A549 (cell line): ENCODE results near the gene CACNA1H. TPM values are rescaled to one million over a fixed set of nuclear protein-coding genes. Genes with fewer than 3 reads are reported as not detected.

ENCODE experiments used
- ATAC-seq, 2 experiments: fragments of 200-7000 bp in 1 of 2; fragments of >200 bp in 1 of 2; cut with Nextera tagmentation in 1 of 2; cut with Tn5 transposase in 1 of 2; 3 replicates each; pipeline versions ENCODE4 v1.8.0 to v1.9.1; 2018 to 2020; ENCODE audit warnings: mild to moderate bottlenecking in 1 of 2, moderate library complexity in 1 of 2
- CTCF ChIA-PET: fragments of 300-600 bp; sonication (Branson Sonifier 250); formaldehyde crosslinking; extraction: SDS; loops from one replicate; lab custom pipeline; 2021; ENCODE audit warnings: antibody characterized with exemption, inconsistent platforms; lab: Yijun Ruan, JAX
- POLR2A ChIA-PET: fragments of 350-600 bp; formaldehyde crosslinking; extraction: SDS; loops from one replicate; lab custom pipeline; 2021; ENCODE audit warnings: antibody characterized with exemption, inconsistent platforms; lab: Yijun Ruan, JAX
- DNase-seq, 2 experiments: peaks; one replicate each; pipeline versions ENCODE4 v3.0.0 to v3.0.0-alpha.2; 2011 to 2016; ENCODE audit warnings: low read depth in 1 of 2, low spot score in 1 of 2
- FAIRE-seq: peaks from 2 replicates; lab custom pipeline; 2011; peaks lifted over from hg19 to GRCh38; lab: Jason Lieb, UNC
- H3K27ac ChIP-seq, 2 experiments: fragments of >200 bp; sonication (Bioruptor Twin); formaldehyde crosslinking; 3 replicates each; pipeline ENCODE4 v1.5.1; 2016 to 2017
- H3K4me1 ChIP-seq: fragments of >200 bp; sonication (Bioruptor Twin); formaldehyde crosslinking; 3 replicates; pipeline ENCODE4 v1.6.1; 2016
- H3K4me2 ChIP-seq: fragments of >200 bp; sonication (Bioruptor Twin); formaldehyde crosslinking; 3 replicates; pipeline ENCODE4 v1.6.1; 2016
- H3K4me3 ChIP-seq: fragments of >200 bp; sonication (Bioruptor Twin); formaldehyde crosslinking; 3 replicates; pipeline ENCODE4 v1.5.1; 2016
- H3K9me3 ChIP-seq: fragments of >200 bp; sonication (Bioruptor Twin); formaldehyde crosslinking; 3 replicates; pipeline ENCODE4 v1.6.1; 2016
- CHD2 ChIP-seq: fragments of 150-350 bp; IDR thresholded peaks from 2 replicates; pipeline ENCODE4 v1.6.1; 2014; ENCODE audit warnings: low read length; ENCODE audit not compliant: partially characterized antibody
- CTCF ChIP-seq: fragments of >200 bp; sonication (Bioruptor Twin); formaldehyde crosslinking; IDR thresholded peaks from 3 replicates; pipeline ENCODE4 v1.5.1; 2016
- E2F6 ChIP-seq: IDR thresholded peaks from 2 replicates; pipeline ENCODE4 v1.6.1; 2012; ENCODE audit warnings: low read depth, borderline replicate concordance
- ELK1 ChIP-seq: fragments of 150-350 bp; IDR thresholded peaks from 2 replicates; pipeline ENCODE4 v1.6.1; 2014; ENCODE audit warnings: low read depth, mild to moderate bottlenecking, low read length
- EP300 ChIP-seq, 2 experiments: fragments of >200 bp; sonication (Bioruptor Twin); formaldehyde crosslinking; IDR thresholded peaks; 2 replicates in 1 of 2; 3 replicates in 1 of 2; pipeline ENCODE4 v1.6.1; 2016 to 2017
- FOXS1 ChIP-seq: fragments of 250-450 bp; sonication (Bioruptor Pico); IDR thresholded peaks from 2 replicates; pipeline ENCODE4 v1.5.0; 2020; ENCODE audit warnings: mild to moderate bottlenecking, moderate library complexity
- GATA3 ChIP-seq: IDR thresholded peaks from 2 replicates; pipeline ENCODE4 v1.6.1; 2012; ENCODE audit warnings: borderline replicate concordance
- HDAC2 ChIP-seq: fragments of 200-600 bp; sonication (generic); IDR thresholded peaks from 2 replicates; pipeline ENCODE4 v1.6.1; 2016
- HES2 ChIP-seq: fragments of >200 bp; sonication (Bioruptor Twin); formaldehyde crosslinking; IDR thresholded peaks from 2 replicates; pipeline ENCODE4 v1.6.1; 2016
- JUN ChIP-seq, 2 experiments: fragments of >200 bp; sonication (Bioruptor Twin); formaldehyde crosslinking; IDR thresholded peaks; 2 replicates in 1 of 2; 3 replicates in 1 of 2; pipeline ENCODE4 v1.6.1; 2016 to 2017
- MAFK ChIP-seq: fragments of 450-650 bp; IDR thresholded peaks from 2 replicates; pipeline ENCODE4 v1.6.1; 2014; ENCODE audit not compliant: partially characterized antibody
- NFE2L2 ChIP-seq: fragments of 150-350 bp; conservative IDR thresholded peaks from 2 replicates; pipeline ENCODE4 v1.6.1; 2014; ENCODE audit warnings: low read length
- PHF8 ChIP-seq: fragments of 200-600 bp; sonication (generic); IDR thresholded peaks from 2 replicates; pipeline ENCODE4 v1.6.1; 2016; ENCODE audit warnings: low read depth, mild to moderate bottlenecking, antibody characterized with exemption, moderate library complexity, borderline replicate concordance
- RAD21 ChIP-seq, 2 experiments: fragments of >200 bp in 1 of 2; sonication (Bioruptor Twin) in 1 of 2; formaldehyde crosslinking in 1 of 2; IDR thresholded peaks in 1 of 2; conservative IDR thresholded peaks in 1 of 2; 2 replicates in 1 of 2; 3 replicates in 1 of 2; pipeline ENCODE4 v1.6.1; 2012 to 2018; ENCODE audit warnings: inconsistent platforms in 1 of 2
- RCOR1 ChIP-seq: fragments of 150-350 bp; IDR thresholded peaks from 2 replicates; pipeline ENCODE4 v1.6.1; 2014; ENCODE audit warnings: antibody characterized with exemption, low read length, low read depth
- SMC3 ChIP-seq: fragments of >200 bp; sonication (Bioruptor Twin); formaldehyde crosslinking; IDR thresholded peaks from 3 replicates; pipeline ENCODE4 v1.6.1; 2018; ENCODE audit warnings: inconsistent platforms
- SREBF2 ChIP-seq: fragments of 450-650 bp; IDR thresholded peaks from 2 replicates; pipeline ENCODE4 v1.6.1; 2014; ENCODE audit warnings: mild to moderate bottlenecking, moderate library complexity
- WGBS: methylation state at CpG from one replicate; pipeline ENCODE4 v1.1.6; 2017; ENCODE audit errors: missing lambda C conversion rate; 5-methylcytosine and 5-hydroxymethylcytosine counted together
- polyA plus RNA-seq, 4 experiments: library from polyadenylated mRNA; depleted of rRNA in 3 of 4; stranded (reverse); fragments of >200 nt; fragmentation: RNase III in 1 of 4; extraction: RNeasy Plus Mini Kit Qiagen cat#74134 plus additional on column Dnase treatment in 1 of 4; gene quantifications; 2 replicates in 3 of 4; 3 replicates in 1 of 4; pipeline ENCODE4 v1.2.3, GENCODE V29; 2011 to 2017

CACNA1H gene
- polyA plus RNA-seq, 2 of the 4 experiments (the other 2 are of a cell fraction) = 7.2 to 15.8 TPM

GRCh38 chr16:1218061-1218929, 65.4 kb downstream of the CACNA1H start:
- DNase-seq (no peak), FAIRE-seq (no peak), ATAC-seq (no peak)
- POLR2A ChIA-PET = no interaction called here
- 91% methylated on average over 34 of the region's 49 CpGs for WGBS
- CTCF ChIA-PET = interaction anchor here (0.6 to 1.6 kb wide), 3 partner anchors 13 to 173 kb away, joined by 3 to 4 read pairs (median 4); no protein-coding TSS in a partner anchor
- Histone ChIP-seq H3K9me3 (no peaks in the 10 kb centered on the region), H3K4me3 (no peak overlapping the region), H3K27ac (no peak overlapping the region), H3K4me2 (no peak overlapping the region), H3K4me1 (peaks cover 6% of the 10 kb centered on the region; the same call in 1 of the 3 replicates)
- TF ChIP-seq GATA3 = no peak
- TF ChIP-seq CHD2 = no peak
- TF ChIP-seq SMC3 = no peak
- no peak for TF ChIP-seq FOXS1 (CRISPR knock-in tag)
- TF ChIP-seq NFE2L2 = no peak

GRCh38 chr16:1218930-1219611, 66.2 kb downstream of the CACNA1H start:
- Histone ChIP-seq H3K4me3 (no peak overlapping the region), H3K27ac (no peak overlapping the region)
- ATAC-seq = no peak
- TF ChIP-seq EP300 (IDR thresholded peaks at IDR 0.05) (no peak), PHF8 (no peak), ELK1 (no peak), SREBF2 (no peak), HDAC2 (no peak), MAFK (no peak), HES2 (no peak), CTCF (no peak), RCOR1 (no peak), E2F6 (no peak)
- TF ChIP-seq, all 56 proteins: peak for 0
- no peak overlapping the region for H3K4me2 ChIP-seq
- WGBS = 90% methylated on average over 17 of the region's 24 CpGs
- no peaks in the 10 kb centered on the region for H3K9me3 ChIP-seq
- no peak for DNase-seq
- H3K4me1 ChIP-seq = peaks cover 6% of the 10 kb centered on the region; the same call in 1 of the 3 replicates
- no peak for FAIRE-seq
- CTCF ChIA-PET = interaction anchor here (0.6 to 1.6 kb wide), 2 partner anchors 14 to 174 kb away, joined by 3 to 4 read pairs; no protein-coding TSS in a partner anchor
- POLR2A ChIA-PET = no interaction called here

GRCh38 chr16:1220098-1220728, 67.3 kb downstream of the CACNA1H start:
- Histone ChIP-seq H3K9me3 (no peaks in the 10 kb centered on the region), H3K4me2 (no peak overlapping the region), H3K4me3 (no peak overlapping the region), H3K27ac (no peak overlapping the region), H3K4me1 (peaks cover 10% of the 10 kb centered on the region)
- TF ChIP-seq CTCF (no peak), JUN (IDR thresholded peaks at IDR 0.05) (no peak), RCOR1 (no peak), SREBF2 (no peak), RAD21 (conservative IDR thresholded peaks at IDR 0.05 in 1 of 2, IDR thresholded peaks at IDR 0.05 in 1 of 2) (no peak)
- DNase-seq (no peak), ATAC-seq (no peak), FAIRE-seq (no peak)
- ChIA-PET POLR2A (no interaction called here), CTCF (interaction anchor here (1.7 kb wide), 1 partner anchor 26 kb away, joined by 5 read pairs; no protein-coding TSS in a partner anchor)
- WGBS = 94% methylated on average over 39 of the region's 55 CpGs
